Measurements from ENCODE around the gene DST.
A peak's percentile ranks its signal among the peaks of the same experiment; 100 is the strongest.

Gene DST

DNA sequence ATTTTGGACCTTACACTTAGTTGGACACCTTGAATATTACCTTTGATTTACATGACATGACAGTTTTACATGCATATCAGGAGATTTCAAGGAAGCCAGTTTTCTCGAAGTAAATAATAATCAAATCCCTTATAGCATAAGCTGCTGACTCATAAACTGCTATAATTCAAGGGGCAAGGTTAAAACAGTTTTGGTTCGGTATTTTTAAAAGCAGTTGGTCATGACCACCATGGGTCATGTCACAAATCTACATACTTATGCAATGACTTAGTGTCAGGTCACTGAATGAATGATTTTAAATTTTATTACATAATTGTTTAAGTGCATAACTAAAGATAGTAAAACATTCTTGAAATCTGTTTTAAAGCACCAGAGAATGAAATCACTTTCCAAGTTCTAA lies 158.0 kb downstream of the DST start:
- no CpG with 5 or more reads among the region's 2 CpGs for WGBS (ENCODE audit: extremely low coverage, insufficient coverage, insufficient read length)
- H3K9me3 ChIP-seq (ENCODE audit: insufficient read depth, low read depth, low read length): no peaks in the 10 kb centered on the region
- no peaks in the 10 kb centered on the region for H3K27me3 ChIP-seq (ENCODE audit: insufficient read depth, low read length)
- H3K23ac ChIP-seq (ENCODE audit: low read length): no peak overlapping the region
- no peak overlapping the region for H2BK120ac ChIP-seq (ENCODE audit: insufficient read depth, low read length, poor library complexity)
- H3K14ac ChIP-seq (ENCODE audit: low read length): no peak overlapping the region
- H2AFZ ChIP-seq (ENCODE audit: insufficient read depth, low read length, poor library complexity): no peak overlapping the region
- no peaks in the 10 kb centered on the region for H3K79me2 ChIP-seq (ENCODE audit: control insufficient read depth, insufficient read depth, low read length, poor library complexity)
- H3K9ac ChIP-seq (ENCODE audit: low read length): no peak overlapping the region
- no peak overlapping the region for H2BK5ac ChIP-seq (ENCODE audit: low read depth, low read length, poor library complexity)
- peak in 1 of 2 donors; percentile 30 for DNase-seq
- no peak overlapping the region for H4K12ac ChIP-seq (ENCODE audit: low read depth, low read length)
- H3K27ac ChIP-seq (ENCODE audit: low read depth, low read length): no peak overlapping the region
- H3K4me2 ChIP-seq (ENCODE audit: low read length): no peak overlapping the region
- H3K18ac ChIP-seq (ENCODE audit: low read length): no peak overlapping the region
- H3K4ac ChIP-seq (ENCODE audit: low read depth, low read length): no peak overlapping the region
- H3K4me1 ChIP-seq (ENCODE audit: control insufficient read depth in 1 of 2, insufficient read depth in 2 of 2, low read length in 2 of 2): peaks cover 2% of the 10 kb centered on the region in 2 experiments
- H2BK12ac ChIP-seq (ENCODE audit: low read length): no peak overlapping the region
- no peak overlapping the region for H4K8ac ChIP-seq (ENCODE audit: low read depth, low read length)
- peaks cover 4 to 11% of the 10 kb centered on the region in 2 experiments for H3K36me3 ChIP-seq (ENCODE audit: control insufficient read depth in 1 of 2, insufficient read depth in 2 of 2, low read length in 2 of 2)
- H2AK5ac ChIP-seq (ENCODE audit: low read length): no peak overlapping the region
- H4K91ac ChIP-seq (ENCODE audit: low read depth, low read length): no peak overlapping the region
- H3K4me3 ChIP-seq (ENCODE audit: low read depth, low read length): no peak overlapping the region
- H3K79me1 ChIP-seq (ENCODE audit: low read length): peaks cover 4% of the 10 kb centered on the region

DNA sequence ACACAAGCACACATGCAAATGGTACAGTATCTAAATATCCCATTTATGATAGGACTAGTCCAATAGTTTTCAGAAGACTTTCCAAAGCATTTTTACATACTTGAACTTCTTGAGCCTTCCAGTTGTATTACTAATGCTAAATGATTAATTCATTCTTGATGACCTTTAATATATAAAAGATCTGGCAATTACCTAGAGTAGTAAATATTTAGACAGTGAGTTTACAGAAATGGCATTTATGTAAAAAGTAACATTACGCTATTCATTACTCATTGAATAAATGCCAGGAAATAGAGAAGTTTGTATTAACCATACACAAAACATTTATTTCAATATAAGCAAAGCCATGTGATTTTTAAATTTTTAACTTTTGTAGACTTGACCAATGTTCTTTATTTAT lies 158.8 kb downstream of the DST start:
- no peak overlapping the region for H2BK120ac ChIP-seq (ENCODE audit: insufficient read depth, low read length, poor library complexity)
- H2AFZ ChIP-seq (ENCODE audit: insufficient read depth, low read length, poor library complexity): no peak overlapping the region
- H3K27me3 ChIP-seq (ENCODE audit: insufficient read depth, low read length): no peaks in the 10 kb centered on the region
- no peak overlapping the region for H3K27ac ChIP-seq (ENCODE audit: low read depth, low read length)
- H3K79me1 ChIP-seq (ENCODE audit: low read length): peaks cover 4% of the 10 kb centered on the region
- H3K4me1 ChIP-seq (ENCODE audit: control insufficient read depth in 1 of 2, insufficient read depth in 2 of 2, low read length in 2 of 2): peaks cover 2% of the 10 kb centered on the region in 2 experiments
- H3K4ac ChIP-seq (ENCODE audit: low read depth, low read length): no peak overlapping the region
- WGBS (ENCODE audit: extremely low coverage, insufficient coverage, insufficient read length): no CpG with 5 or more reads among the region's 1 CpG
- H2AK5ac ChIP-seq (ENCODE audit: low read length): no peak overlapping the region
- H3K14ac ChIP-seq (ENCODE audit: low read length): no peak overlapping the region
- H3K9ac ChIP-seq (ENCODE audit: low read length): no peak overlapping the region
- H4K91ac ChIP-seq (ENCODE audit: low read depth, low read length): no peak overlapping the region
- no peak overlapping the region for H2BK5ac ChIP-seq (ENCODE audit: low read depth, low read length, poor library complexity)
- H3K18ac ChIP-seq (ENCODE audit: low read length): no peak overlapping the region
- H3K36me3 ChIP-seq (ENCODE audit: control insufficient read depth in 1 of 2, insufficient read depth in 2 of 2, low read length in 2 of 2): peaks cover 4 to 11% of the 10 kb centered on the region in 2 experiments
- H3K79me2 ChIP-seq (ENCODE audit: control insufficient read depth, insufficient read depth, low read length, poor library complexity): no peaks in the 10 kb centered on the region
- H2BK12ac ChIP-seq (ENCODE audit: low read length): no peak overlapping the region
- H4K12ac ChIP-seq (ENCODE audit: low read depth, low read length): no peak overlapping the region
- no peak overlapping the region for H3K23ac ChIP-seq (ENCODE audit: low read length)
- H3K4me2 ChIP-seq (ENCODE audit: low read length): no peak overlapping the region
- H3K4me3 ChIP-seq (ENCODE audit: low read depth, low read length): no peak overlapping the region
- no peaks in the 10 kb centered on the region for H3K9me3 ChIP-seq (ENCODE audit: insufficient read depth, low read depth, low read length)
- H4K8ac ChIP-seq (ENCODE audit: low read depth, low read length): no peak overlapping the region
- DNase-seq: no peak

DNA sequence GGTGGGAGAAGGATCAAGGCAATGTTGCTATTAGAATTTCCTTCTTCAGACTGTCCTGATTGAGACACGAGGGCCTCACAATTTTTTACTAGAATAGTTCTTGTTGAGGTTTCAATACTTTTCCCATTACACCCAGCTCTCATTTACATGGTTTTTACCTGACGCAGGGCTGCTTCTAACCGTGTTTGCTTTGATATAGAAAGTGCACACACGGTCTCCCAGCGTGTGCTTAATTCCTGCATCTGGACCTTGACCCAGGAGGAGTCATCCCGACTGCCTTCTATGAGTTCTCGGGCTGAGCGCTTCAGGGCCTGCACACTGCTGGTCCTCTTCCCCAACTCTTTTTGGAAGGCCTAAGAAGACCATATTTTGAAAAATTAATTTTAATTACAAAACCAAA lies 160.2 kb downstream of the DST start:
- no peak overlapping the region for H3K9ac ChIP-seq (ENCODE audit: low read length)
- H3K4me1 ChIP-seq (ENCODE audit: control insufficient read depth in 1 of 2, insufficient read depth in 2 of 2, low read length in 2 of 2): peaks cover 2% of the 10 kb centered on the region in 2 experiments
- no peak overlapping the region for H3K23ac ChIP-seq (ENCODE audit: low read length)
- H4K12ac ChIP-seq (ENCODE audit: low read depth, low read length): no peak overlapping the region
- no peak overlapping the region for H2BK5ac ChIP-seq (ENCODE audit: low read depth, low read length, poor library complexity)
- no peak overlapping the region for H3K18ac ChIP-seq (ENCODE audit: low read length)
- DNase-seq: peak; percentile 54 to 79
- H3K9me3 ChIP-seq (ENCODE audit: insufficient read depth, low read depth, low read length): no peaks in the 10 kb centered on the region
- no CpG with 5 or more reads among the region's 8 CpGs for WGBS (ENCODE audit: extremely low coverage, insufficient coverage, insufficient read length)
- no peaks in the 10 kb centered on the region for H3K79me2 ChIP-seq (ENCODE audit: control insufficient read depth, insufficient read depth, low read length, poor library complexity)
- H3K36me3 ChIP-seq (ENCODE audit: control insufficient read depth in 1 of 2, insufficient read depth in 2 of 2, low read length in 2 of 2): peaks cover 4 to 9% of the 10 kb centered on the region in 2 experiments
- no peak overlapping the region for H3K27ac ChIP-seq (ENCODE audit: low read depth, low read length)
- no peak overlapping the region for H2AFZ ChIP-seq (ENCODE audit: insufficient read depth, low read length, poor library complexity)
- peaks cover 4% of the 10 kb centered on the region for H3K79me1 ChIP-seq (ENCODE audit: low read length)
- peak overlapping the region; percentile 61 for H3K14ac ChIP-seq (ENCODE audit: low read length)
- H3K4me3 ChIP-seq (ENCODE audit: low read depth, low read length): no peak overlapping the region
- H4K91ac ChIP-seq (ENCODE audit: low read depth, low read length): no peak overlapping the region
- H3K4ac ChIP-seq (ENCODE audit: low read depth, low read length): no peak overlapping the region
- peak overlapping the region; percentile 22 for H2BK120ac ChIP-seq (ENCODE audit: insufficient read depth, low read length, poor library complexity)
- H3K4me2 ChIP-seq (ENCODE audit: low read length): no peak overlapping the region
- H2AK5ac ChIP-seq (ENCODE audit: low read length): no peak overlapping the region
- H4K8ac ChIP-seq (ENCODE audit: low read depth, low read length): no peak overlapping the region
- no peak overlapping the region for H2BK12ac ChIP-seq (ENCODE audit: low read length)
- H3K27me3 ChIP-seq (ENCODE audit: insufficient read depth, low read length): no peaks in the 10 kb centered on the region

DNA sequence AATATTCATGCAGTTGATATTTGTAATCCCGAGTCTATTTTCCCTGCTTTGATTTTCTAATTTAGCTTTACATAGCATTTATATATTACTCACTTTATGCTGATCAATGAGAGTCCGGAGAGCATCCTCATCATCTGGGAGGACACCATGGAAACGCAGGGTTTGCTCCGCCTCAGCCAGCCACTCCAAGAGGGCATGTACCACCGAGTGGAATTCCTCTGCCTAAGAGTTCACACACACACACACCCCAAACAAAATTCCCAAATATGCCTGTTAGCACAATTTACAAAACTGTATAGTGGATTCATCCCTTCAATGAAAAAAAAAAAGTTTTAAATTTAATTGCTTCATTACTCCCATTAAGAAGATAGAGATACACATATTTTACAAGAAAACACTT lies 160.7 kb downstream of the DST start:
- peak in 1 of 2 donors; percentile 55 for DNase-seq
- H3K9me3 ChIP-seq (ENCODE audit: insufficient read depth, low read depth, low read length): no peaks in the 10 kb centered on the region
- H3K36me3 ChIP-seq (ENCODE audit: control insufficient read depth in 1 of 2, insufficient read depth in 2 of 2, low read length in 2 of 2): peaks cover 4 to 9% of the 10 kb centered on the region in 2 experiments
- H3K4me2 ChIP-seq (ENCODE audit: low read length): no peak overlapping the region
- no peak overlapping the region for H3K23ac ChIP-seq (ENCODE audit: low read length)
- H3K27ac ChIP-seq (ENCODE audit: low read depth, low read length): no peak overlapping the region
- H2BK120ac ChIP-seq (ENCODE audit: insufficient read depth, low read length, poor library complexity): no peak overlapping the region
- H3K14ac ChIP-seq (ENCODE audit: low read length): no peak overlapping the region
- peaks cover 4% of the 10 kb centered on the region for H3K79me1 ChIP-seq (ENCODE audit: low read length)
- H4K12ac ChIP-seq (ENCODE audit: low read depth, low read length): no peak overlapping the region
- H3K4ac ChIP-seq (ENCODE audit: low read depth, low read length): no peak overlapping the region
- no peak overlapping the region for H3K4me3 ChIP-seq (ENCODE audit: low read depth, low read length)
- no peaks in the 10 kb centered on the region for H3K79me2 ChIP-seq (ENCODE audit: control insufficient read depth, insufficient read depth, low read length, poor library complexity)
- no peak overlapping the region for H3K9ac ChIP-seq (ENCODE audit: low read length)
- no CpG with 5 or more reads among the region's 5 CpGs for WGBS (ENCODE audit: extremely low coverage, insufficient coverage, insufficient read length)
- H3K18ac ChIP-seq (ENCODE audit: low read length): no peak overlapping the region
- H2AFZ ChIP-seq (ENCODE audit: insufficient read depth, low read length, poor library complexity): no peak overlapping the region
- H3K4me1 ChIP-seq (ENCODE audit: control insufficient read depth in 1 of 2, insufficient read depth in 2 of 2, low read length in 2 of 2): peaks cover 2% of the 10 kb centered on the region in 2 experiments
- no peak overlapping the region for H2BK12ac ChIP-seq (ENCODE audit: low read length)
- H4K8ac ChIP-seq (ENCODE audit: low read depth, low read length): no peak overlapping the region
- no peak overlapping the region for H2AK5ac ChIP-seq (ENCODE audit: low read length)
- H2BK5ac ChIP-seq (ENCODE audit: low read depth, low read length, poor library complexity): no peak overlapping the region
- H3K27me3 ChIP-seq (ENCODE audit: insufficient read depth, low read length): no peaks in the 10 kb centered on the region
- H4K91ac ChIP-seq (ENCODE audit: low read depth, low read length): no peak overlapping the region
